Memory B cell (primary cell): ENCODE results near the gene WWP2.
"Not testable (repeated sequence)": the region's sequence is repeated elsewhere in the genome, so short reads cannot be mapped to it uniquely, and the experiment has no call there.

Experiments
- ATAC-seq: fragments of 150-1000 bp; cut with Tn5 transposase; 2 replicates; pipeline ENCODE4 v1.10.0; 2021; ENCODE audit warnings: low read depth, mild to moderate bottlenecking, moderate library complexity
- DNase-seq, 2 donors: peaks; one replicate each; pipeline ENCODE4 v3.0.0; 2022; ENCODE audit warnings: low spot score in 2 of 2
- H3K27ac Mint-ChIP-seq: one replicate; pipeline ENCODE4 v1.8.0; 2022; ENCODE audit warnings: mild to moderate bottlenecking, moderate library complexity, mixed read lengths
- H3K27me3 Mint-ChIP-seq: one replicate; pipeline ENCODE4 v1.8.0; 2022; ENCODE audit warnings: mixed read lengths
- H3K36me3 Mint-ChIP-seq: one replicate; pipeline ENCODE4 v1.8.0; 2022; ENCODE audit warnings: mild to moderate bottlenecking, mixed read lengths
- H3K4me1 Mint-ChIP-seq: one replicate; pipeline ENCODE4 v1.8.0; 2022; ENCODE audit warnings: mixed read lengths
- H3K4me3 Mint-ChIP-seq: one replicate; pipeline ENCODE4 v1.8.0; 2022; ENCODE audit warnings: mild to moderate bottlenecking, moderate library complexity, mixed read lengths
- H3K9me3 Mint-ChIP-seq: one replicate; pipeline ENCODE4 v1.8.0; 2022; ENCODE audit warnings: mixed read lengths

The WWP2 gene

DNA sequence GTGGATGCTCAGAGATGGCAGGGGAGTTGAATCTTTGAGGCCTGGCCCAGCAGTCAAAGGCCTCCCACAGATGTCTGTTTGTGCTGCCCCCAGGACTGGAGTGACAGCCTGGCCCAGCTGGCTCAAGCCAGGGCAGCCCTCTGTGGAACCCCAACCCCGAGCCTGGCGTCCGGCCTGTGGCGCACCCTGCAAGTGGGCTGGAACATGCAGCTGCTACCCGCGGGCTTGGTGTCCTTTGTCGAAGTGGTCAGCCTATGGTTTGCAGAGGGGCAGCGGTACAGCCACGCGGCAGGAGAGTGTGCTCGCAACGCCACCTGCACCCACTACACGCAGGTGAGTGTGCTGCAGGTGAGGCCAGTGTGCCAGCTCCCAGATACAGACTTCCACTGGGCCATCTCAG is 192.1 kb downstream of the WWP2 start:
- not testable (repeated sequence) for ATAC-seq, DNase-seq, H3K36me3 Mint-ChIP-seq, H3K27ac Mint-ChIP-seq, H3K4me1 Mint-ChIP-seq, H3K4me3 Mint-ChIP-seq, H3K27me3 Mint-ChIP-seq, H3K9me3 Mint-ChIP-seq

DNA sequence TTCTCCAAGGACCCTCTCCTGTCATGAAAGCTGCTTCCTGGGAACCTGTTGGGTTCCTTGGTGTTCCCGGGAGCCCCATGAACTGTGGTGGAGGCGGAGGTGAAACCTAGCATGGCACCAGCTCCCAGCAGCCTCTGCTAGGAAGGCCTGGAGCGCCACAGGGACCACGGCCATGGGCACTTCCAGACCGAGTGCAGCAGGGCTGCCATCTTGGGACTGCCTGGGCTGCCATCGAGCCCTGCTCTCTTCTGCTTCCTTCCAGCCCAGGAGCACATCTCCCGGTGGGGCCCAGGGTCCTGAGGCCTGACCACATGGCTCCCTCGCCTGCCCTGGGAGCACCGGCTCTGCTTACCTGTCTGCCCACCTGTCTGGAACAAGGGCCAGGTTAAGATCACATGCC is 201.2 kb downstream of the WWP2 start:
- DNase-seq, H3K4me3 Mint-ChIP-seq, H3K36me3 Mint-ChIP-seq, H3K9me3 Mint-ChIP-seq, ATAC-seq, H3K27me3 Mint-ChIP-seq, H3K4me1 Mint-ChIP-seq, H3K27ac Mint-ChIP-seq: not testable (repeated sequence)

DNA sequence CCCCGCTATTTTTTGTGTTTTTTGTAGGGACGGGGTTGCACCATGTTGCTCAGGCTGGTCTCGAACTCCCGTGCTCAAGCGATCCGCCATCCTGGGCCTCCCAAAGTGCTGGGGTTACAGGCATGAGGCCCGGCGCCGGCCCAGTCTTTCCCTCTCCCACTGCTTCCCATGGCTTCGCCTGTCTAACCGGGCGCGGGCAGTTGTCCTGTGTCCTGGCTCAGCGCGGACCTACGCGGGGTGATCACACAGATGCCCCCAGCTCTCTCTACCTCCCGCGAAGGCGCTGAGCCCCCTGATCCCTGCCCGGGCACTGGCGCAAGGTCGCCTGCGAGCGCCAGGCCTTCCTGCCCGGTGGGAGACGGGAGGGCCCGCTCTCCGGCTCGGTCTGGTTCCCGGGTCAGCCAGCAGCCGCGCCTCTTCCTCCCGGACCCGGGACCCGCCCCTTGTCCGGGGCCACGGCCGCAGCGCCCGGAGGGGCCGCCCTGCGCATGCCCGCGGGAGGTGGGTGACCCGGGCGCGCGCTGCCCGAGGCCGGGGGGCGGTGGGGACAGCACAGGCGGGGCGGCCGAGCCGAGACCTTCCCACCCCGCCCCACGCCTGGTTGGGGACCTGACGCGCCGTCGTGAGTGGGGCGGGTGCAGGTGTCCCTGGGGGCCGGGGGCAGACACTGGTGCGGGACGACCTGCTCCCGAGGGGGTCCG is 203.0 kb downstream of the WWP2 start:
- not testable (repeated sequence) for H3K4me3 Mint-ChIP-seq, H3K27ac Mint-ChIP-seq, H3K9me3 Mint-ChIP-seq, H3K27me3 Mint-ChIP-seq, H3K4me1 Mint-ChIP-seq, H3K36me3 Mint-ChIP-seq
- ATAC-seq (peak; percentile 74), DNase-seq (peak in 1 of 2 donors; percentile 19)

DNA sequence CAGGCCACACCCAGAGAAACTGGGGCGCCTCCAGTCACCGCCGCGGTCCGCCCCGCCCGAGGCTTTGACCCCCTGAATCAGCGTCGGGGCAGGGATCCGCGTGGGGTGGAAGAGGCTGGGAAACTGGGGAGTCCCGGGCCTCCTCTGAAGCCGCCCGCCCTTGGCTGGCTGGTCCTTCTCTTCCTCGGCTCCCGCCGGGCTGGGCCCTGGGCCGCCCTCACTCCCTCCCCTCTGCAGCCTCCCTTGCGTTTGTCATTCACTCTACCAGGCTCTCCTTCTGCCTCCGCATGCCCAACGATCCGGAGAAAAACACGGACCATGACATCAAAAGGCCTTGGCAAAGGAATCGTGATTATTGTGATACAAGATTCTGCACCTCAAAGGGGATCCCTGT is 203.5 kb downstream of the WWP2 start:
- H3K27me3 Mint-ChIP-seq, H3K4me1 Mint-ChIP-seq, H3K4me3 Mint-ChIP-seq, H3K36me3 Mint-ChIP-seq, ATAC-seq, H3K27ac Mint-ChIP-seq, DNase-seq, H3K9me3 Mint-ChIP-seq: not testable (repeated sequence)

DNA sequence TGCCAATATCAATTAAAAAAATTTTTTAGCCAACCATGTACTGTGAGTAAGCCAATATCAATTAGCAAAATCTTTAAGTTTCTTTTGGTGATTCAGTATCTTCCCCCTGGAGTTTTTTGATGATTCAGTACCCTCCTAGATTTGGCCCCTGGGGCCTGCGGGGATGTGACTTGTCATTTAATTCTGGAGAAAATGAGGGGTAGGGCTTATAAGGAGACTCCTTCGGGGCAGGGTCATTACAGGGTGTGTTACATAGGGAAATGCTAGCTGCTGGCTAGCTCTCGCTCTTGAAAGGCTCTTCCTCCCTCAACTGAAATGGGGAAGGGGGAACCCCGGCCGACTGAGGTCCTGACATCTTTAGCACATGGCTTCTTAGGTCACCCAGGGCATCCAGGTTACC is 205.6 kb downstream of the WWP2 start:
- H3K27me3 Mint-ChIP-seq, H3K4me3 Mint-ChIP-seq, H3K27ac Mint-ChIP-seq, H3K4me1 Mint-ChIP-seq, H3K36me3 Mint-ChIP-seq, DNase-seq, H3K9me3 Mint-ChIP-seq: not testable (repeated sequence)
- ATAC-seq: peak; percentile 27

DNA sequence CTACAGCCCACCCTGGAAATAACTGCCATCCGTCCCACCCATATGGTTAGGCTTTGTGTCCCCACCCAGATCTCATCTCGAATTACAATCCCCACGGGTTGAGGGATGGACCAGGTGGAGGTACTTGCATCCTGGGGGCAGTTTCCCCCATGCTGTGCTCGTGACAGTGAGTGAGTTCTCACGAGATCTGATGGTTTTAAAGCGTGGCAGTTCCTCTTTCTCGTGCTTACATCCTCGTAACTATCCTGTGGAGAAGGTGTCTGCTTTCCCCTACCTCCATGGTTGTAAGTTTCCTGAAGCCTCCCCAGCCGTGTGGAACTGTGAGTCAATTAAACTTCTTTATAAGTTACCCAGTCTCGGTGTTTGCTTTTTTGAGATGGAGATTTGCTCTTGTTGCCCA is 206.0 kb downstream of the WWP2 start:
- H3K36me3 Mint-ChIP-seq, H3K4me1 Mint-ChIP-seq, H3K27ac Mint-ChIP-seq, H3K4me3 Mint-ChIP-seq, DNase-seq, H3K27me3 Mint-ChIP-seq, H3K9me3 Mint-ChIP-seq: not testable (repeated sequence)
- ATAC-seq: peak; percentile 60

DNA sequence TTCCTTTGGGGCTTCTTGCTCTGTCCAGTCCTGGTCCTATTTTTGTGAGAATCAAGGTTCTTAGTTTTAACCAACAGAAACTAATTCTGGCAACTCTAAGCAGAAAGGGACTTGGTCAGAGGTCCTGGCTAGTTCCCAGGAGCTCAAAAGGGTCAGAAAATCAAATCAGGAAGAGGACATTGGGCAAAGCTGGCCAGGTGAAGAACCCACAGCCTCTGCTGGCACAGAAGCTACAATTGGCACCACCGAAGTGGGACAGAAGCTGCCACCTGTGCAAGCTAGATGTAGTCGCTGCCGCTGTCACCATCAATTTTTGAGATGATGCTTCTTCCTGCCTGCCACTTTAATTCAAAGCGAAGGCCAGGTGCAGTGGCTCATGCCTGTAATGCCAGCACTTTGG is 207.5 kb downstream of the WWP2 start:
- H3K27ac Mint-ChIP-seq, ATAC-seq, H3K9me3 Mint-ChIP-seq, H3K36me3 Mint-ChIP-seq, DNase-seq, H3K4me3 Mint-ChIP-seq, H3K4me1 Mint-ChIP-seq, H3K27me3 Mint-ChIP-seq: not testable (repeated sequence)

DNA sequence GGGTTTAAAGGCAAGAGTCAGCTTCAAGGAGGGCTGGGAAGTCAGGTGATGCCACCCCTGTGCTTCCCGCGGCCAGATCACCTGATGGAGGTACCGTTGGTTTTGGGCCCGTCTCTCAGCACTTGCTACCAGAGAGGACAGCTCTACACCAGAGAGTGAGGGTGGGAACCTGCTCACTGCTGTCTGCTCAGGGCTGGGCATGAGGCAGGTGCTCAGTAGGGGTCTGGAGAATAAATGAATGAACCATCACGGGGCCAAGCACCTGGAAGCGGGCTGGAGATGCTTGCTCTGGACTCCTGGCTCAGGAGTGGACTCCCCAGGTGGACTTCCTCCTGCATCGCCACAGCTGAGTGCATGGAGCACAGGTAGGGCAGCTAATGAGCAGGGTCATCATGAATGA is 210.0 kb downstream of the WWP2 start:
- H3K4me3 Mint-ChIP-seq, ATAC-seq, H3K9me3 Mint-ChIP-seq, H3K36me3 Mint-ChIP-seq, H3K4me1 Mint-ChIP-seq, DNase-seq, H3K27me3 Mint-ChIP-seq, H3K27ac Mint-ChIP-seq: not testable (repeated sequence)

DNA sequence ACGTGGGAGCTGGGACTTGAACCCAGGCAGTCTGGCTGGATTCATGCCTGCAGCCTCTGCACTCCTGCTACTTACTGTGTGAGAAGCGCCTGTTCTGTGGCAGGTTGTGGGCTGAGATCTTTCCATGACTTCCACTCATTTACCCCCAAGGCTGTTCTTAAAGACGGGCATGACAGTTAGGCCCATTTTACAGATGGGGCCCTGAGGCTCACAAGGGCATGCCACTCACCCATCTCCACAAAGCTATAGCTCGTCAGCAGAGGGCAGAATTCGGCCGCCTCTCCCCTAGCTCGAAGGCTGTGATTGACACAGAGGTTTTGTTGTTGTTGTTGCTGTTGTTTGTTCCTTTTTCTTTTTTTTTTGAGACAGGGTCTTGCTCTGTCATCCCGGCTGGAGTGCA is 210.8 kb downstream of the WWP2 start:
- ATAC-seq, H3K36me3 Mint-ChIP-seq, H3K27me3 Mint-ChIP-seq, H3K4me3 Mint-ChIP-seq, DNase-seq, H3K27ac Mint-ChIP-seq, H3K9me3 Mint-ChIP-seq, H3K4me1 Mint-ChIP-seq: not testable (repeated sequence)

DNA sequence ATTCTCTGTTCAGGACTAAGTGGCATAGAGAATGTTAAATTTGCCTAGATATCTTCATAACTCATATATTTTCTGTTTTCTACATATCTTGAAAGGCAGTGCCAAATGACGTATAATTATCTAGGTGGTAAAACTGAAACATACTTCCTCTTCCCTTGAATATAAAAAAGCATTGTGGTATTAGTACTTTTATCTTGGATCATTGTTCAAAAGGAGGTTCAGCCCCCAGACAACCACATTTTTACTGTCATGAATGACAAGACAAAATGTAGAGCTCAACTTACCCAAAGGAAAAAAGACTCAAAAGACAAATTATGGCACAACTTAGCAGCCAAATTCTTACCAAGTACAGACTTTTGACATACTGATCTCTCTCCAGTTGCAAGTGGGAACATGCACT is 223.1 kb downstream of the WWP2 start:
- not testable (repeated sequence) for H3K27ac Mint-ChIP-seq, H3K4me1 Mint-ChIP-seq, ATAC-seq, DNase-seq, H3K27me3 Mint-ChIP-seq, H3K4me3 Mint-ChIP-seq, H3K9me3 Mint-ChIP-seq
- H3K36me3 Mint-ChIP-seq: peaks cover 11% of the 10 kb centered on the region
